GM20000 (cell line): ENCODE measurements around the gene PNMA8B.

Experiments used
- DNase-seq: peaks from one replicate; pipeline ENCODE4 v3.0.0; 2012; ENCODE audit warnings: low spot score
- TF ChIP-seq, protein P1 (sequence below): IDR thresholded peaks from 2 replicates; pipeline ENCODE4 v1.5.1; 2012; ENCODE audit warnings: mild to moderate bottlenecking, control low read depth; ENCODE audit errors: extremely low read depth, missing control alignments

PNMA8B gene

GRCh38 chr19:46488551-46488950, 7.1 kb downstream of the PNMA8B start:
- no peak for DNase-seq
- TF ChIP-seq, protein P1, sequence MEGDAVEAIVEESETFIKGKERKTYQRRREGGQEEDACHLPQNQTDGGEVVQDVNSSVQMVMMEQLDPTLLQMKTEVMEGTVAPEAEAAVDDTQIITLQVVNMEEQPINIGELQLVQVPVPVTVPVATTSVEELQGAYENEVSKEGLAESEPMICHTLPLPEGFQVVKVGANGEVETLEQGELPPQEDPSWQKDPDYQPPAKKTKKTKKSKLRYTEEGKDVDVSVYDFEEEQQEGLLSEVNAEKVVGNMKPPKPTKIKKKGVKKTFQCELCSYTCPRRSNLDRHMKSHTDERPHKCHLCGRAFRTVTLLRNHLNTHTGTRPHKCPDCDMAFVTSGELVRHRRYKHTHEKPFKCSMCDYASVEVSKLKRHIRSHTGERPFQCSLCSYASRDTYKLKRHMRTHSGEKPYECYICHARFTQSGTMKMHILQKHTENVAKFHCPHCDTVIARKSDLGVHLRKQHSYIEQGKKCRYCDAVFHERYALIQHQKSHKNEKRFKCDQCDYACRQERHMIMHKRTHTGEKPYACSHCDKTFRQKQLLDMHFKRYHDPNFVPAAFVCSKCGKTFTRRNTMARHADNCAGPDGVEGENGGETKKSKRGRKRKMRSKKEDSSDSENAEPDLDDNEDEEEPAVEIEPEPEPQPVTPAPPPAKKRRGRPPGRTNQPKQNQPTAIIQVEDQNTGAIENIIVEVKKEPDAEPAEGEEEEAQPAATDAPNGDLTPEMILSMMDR: no peak

GRCh38 chr19:46487802-46488445, 7.7 kb downstream of the PNMA8B start:
- TF ChIP-seq, protein P1: peak; percentile 91
- DNase-seq: peak; percentile 88

DNA sequence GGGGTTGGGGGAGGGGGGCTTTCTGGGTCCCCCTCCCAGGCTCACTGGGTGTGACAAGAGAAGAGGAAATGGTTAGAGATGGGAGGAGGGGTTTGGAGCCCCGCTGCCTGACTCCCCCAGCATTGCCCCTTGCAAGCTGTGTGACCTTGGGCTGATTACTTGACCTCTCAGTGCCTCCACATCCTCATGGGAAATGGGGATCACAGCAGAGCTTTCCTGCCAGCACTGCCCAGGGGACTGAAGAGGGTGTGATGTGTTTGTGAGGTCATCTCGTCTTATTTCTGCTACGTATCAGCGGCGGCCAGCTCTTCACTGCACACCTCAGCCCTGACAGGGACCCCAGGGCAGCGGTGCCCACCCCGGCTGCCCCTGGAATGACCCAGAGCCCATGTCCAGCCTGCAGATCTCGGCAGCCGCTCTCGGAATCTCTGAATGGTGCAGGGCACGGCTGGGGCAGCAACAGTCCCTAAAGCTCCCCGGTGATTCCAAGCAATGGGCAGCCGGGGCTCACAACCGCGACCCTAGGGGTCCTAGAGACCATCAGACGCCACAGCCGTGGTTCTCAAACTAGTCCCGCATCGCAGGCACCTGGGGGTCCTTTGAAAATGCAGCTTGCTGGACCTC, 8.4 kb downstream of the PNMA8B start:
- DNase-seq: no peak
- TF ChIP-seq, protein P1: no peak

DNA sequence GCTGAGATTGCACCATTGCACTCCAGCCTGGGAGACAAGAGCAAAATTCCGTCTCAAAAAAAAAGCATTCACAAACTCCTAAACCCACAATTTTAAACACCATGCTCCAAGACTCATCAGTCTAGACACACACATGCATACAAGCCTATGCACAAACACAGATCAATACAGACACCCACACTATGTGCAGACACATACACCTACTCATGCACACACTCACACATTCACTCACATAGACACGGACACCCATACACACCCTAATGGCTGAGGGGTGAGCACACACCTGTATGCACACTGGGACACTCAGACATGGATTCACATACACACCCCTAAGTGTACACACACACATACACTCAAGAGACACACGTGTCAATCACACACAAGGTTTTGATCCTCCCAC, 9.3 kb downstream of the PNMA8B start:
- DNase-seq: no peak
- TF ChIP-seq, protein P1: no peak

GRCh38 chr19:46484656-46485055, 11.0 kb downstream of the PNMA8B start:
- TF ChIP-seq, protein P1: no peak
- DNase-seq: no peak

DNA sequence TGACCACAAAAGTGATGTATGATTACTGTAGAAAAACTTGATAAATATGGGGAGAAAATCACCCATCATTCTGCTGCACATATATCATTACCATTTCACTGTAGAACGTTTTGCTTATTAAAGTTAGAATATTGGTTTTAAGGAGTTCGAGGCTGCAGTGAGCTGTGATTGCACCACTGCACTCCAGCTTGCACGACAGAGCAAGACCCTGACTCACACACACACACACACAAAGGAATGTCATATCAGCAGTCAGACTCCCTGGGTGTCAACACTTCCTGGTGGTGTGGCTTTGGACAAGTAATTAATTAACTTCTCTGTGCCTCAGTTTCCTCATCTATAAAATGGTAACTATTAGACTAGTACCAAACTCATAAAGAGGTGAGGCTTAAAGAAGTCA, 13.0 kb downstream of the PNMA8B start:
- DNase-seq: no peak
- TF ChIP-seq, protein P1: no peak

GRCh38 chr19:46481947-46482346, 13.7 kb downstream of the PNMA8B start:
- TF ChIP-seq, protein P1: no peak
- no peak for DNase-seq
